Activated CD8-positive, alpha-beta T cell treated with anti-CD3 and anti-CD28 coated beads, Interleukin-2, amount 10 ng/mL, durations not matched to agents 7 days and 5 days (primary cell): ENCODE measurements around the gene FRMD5. TPM values are rescaled to one million over a fixed set of nuclear protein-coding genes. Genes with fewer than 3 reads are reported as not detected.
A peak's percentile ranks its signal among the peaks of the same experiment; 100 is the strongest.

Experiments
- ATAC-seq: fragments of 150-1000 bp; cut with Tn5 transposase; one replicate; pipeline ENCODE4 v1.10.0; 2021; ENCODE audit warnings: moderate library complexity
- CTCF ChIA-PET: fragments of 350-600 bp; sonication (Branson Sonifier 250); formaldehyde crosslinking; loops from one replicate; lab custom pipeline; 2021; ENCODE audit warnings: antibody characterized with exemption; lab: Charles Lee
- POLR2A ChIA-PET: fragments of 350-600 bp; sonication (Branson Sonifier 250); formaldehyde crosslinking; loops from one replicate; lab custom pipeline; 2021; ENCODE audit warnings: antibody characterized with exemption; lab: Charles Lee
- DNase-seq: peaks from one replicate; pipeline ENCODE4 v3.0.0-alpha.2; 2020
- H3K27ac Mint-ChIP-seq: one replicate; pipeline ENCODE4 v1.8.0; 2021; ENCODE audit warnings: mild to moderate bottlenecking, mixed read lengths
- H3K27me3 Mint-ChIP-seq: one replicate; pipeline ENCODE4 v1.8.0; 2021; ENCODE audit warnings: low read depth, mixed read lengths
- H3K36me3 Mint-ChIP-seq: one replicate; pipeline ENCODE4 v1.8.0; 2021; ENCODE audit warnings: low read depth, mixed read lengths
- H3K4me1 Mint-ChIP-seq: one replicate; pipeline ENCODE4 v1.8.0; 2021; ENCODE audit warnings: low read depth, mixed read lengths
- H3K4me3 Mint-ChIP-seq: one replicate; pipeline ENCODE4 v1.8.0; 2021; ENCODE audit warnings: mild to moderate bottlenecking, mixed read lengths
- H3K9me3 Mint-ChIP-seq: one replicate; pipeline ENCODE4 v1.8.0; 2022; ENCODE audit warnings: mixed read lengths; ENCODE audit not compliant: insufficient read depth
- total RNA-seq, 2 experiments: library from RNA; stranded (reverse); gene quantifications; one replicate each; pipeline ENCODE4 v1.2.3, GENCODE V29; 2021

The FRMD5 gene
- total RNA-seq, 2 experiments from 2014 or later: not detected

DNA sequence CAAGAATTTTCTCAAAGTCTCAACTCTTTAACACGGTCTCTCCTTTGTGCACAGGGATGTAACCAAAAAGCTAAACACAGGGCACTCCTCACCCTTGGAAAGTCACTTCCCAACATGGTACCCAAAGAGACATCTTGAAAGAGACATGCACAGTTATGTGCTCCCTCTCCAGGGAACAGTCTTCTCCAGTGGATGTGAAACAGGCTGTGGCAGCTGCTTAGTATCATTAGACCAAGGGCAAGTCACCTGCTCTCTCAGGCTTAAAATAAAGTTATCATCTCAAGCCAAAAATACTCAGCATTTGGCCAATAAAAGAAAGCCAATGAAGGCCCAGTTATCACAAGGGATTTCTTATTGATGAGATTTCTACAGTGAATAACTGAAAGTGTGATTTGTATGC is 239.9 kb downstream of the FRMD5 start:
- DNase-seq (no peak), ATAC-seq (no peak)
- H3K27ac Mint-ChIP-seq: no peak overlapping the region
- ChIA-PET POLR2A (no interaction called here), CTCF (interaction anchor here (1.0 kb wide), 1 partner anchor 111 kb away, joined by 3 read pairs; no protein-coding TSS in a partner anchor)
- H3K36me3 Mint-ChIP-seq: no peaks in the 10 kb centered on the region
- no peak overlapping the region for H3K4me3 Mint-ChIP-seq
- no peaks in the 10 kb centered on the region for H3K9me3 Mint-ChIP-seq
- H3K4me1 Mint-ChIP-seq: peaks cover 17% of the 10 kb centered on the region
- H3K27me3 Mint-ChIP-seq: peaks cover 21% of the 10 kb centered on the region

DNA sequence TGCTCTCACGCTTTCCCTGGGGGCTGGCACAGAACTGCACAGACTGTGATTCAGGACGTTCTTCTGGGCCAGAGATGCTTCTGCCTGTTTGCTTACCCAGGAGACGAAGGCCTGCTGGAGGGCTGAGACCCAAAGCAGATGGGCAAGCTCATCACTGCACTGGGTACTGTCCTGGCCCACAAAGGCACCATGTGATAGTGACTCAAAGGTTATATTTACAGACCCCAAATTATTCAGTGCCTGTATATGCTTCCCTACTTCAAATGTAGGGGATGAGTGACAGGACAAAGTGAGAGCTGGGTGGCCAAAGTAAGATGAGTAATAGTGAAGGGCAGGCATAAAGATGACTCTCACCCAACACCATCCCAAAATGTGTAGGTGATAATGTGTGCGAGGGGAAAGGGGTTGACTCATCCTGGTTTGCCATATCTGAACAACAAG is 240.9 kb downstream of the FRMD5 start:
- DNase-seq (no peak), ATAC-seq (no peak)
- Mint-ChIP-seq H3K27me3 (peaks cover 18% of the 10 kb centered on the region), H3K36me3 (no peaks in the 10 kb centered on the region), H3K4me3 (no peak overlapping the region), H3K4me1 (peaks cover 19% of the 10 kb centered on the region), H3K9me3 (no peaks in the 10 kb centered on the region), H3K27ac (no peak overlapping the region)
- ChIA-PET POLR2A (no interaction called here), CTCF (interaction anchor here (1.0 kb wide), 1 partner anchor 112 kb away, joined by 3 read pairs; no protein-coding TSS in a partner anchor)

GRCh38 chr15:43953402-43953801 is 241.7 kb downstream of the FRMD5 start:
- ChIA-PET POLR2A (no interaction called here), CTCF (no interaction called here)
- ATAC-seq (peak; percentile 47), DNase-seq (no peak)
- Mint-ChIP-seq H3K4me1 (peaks cover 27% of the 10 kb centered on the region), H3K36me3 (no peaks in the 10 kb centered on the region), H3K9me3 (no peaks in the 10 kb centered on the region), H3K27me3 (peaks cover 15% of the 10 kb centered on the region), H3K27ac (no peak overlapping the region), H3K4me3 (no peak overlapping the region)

DNA sequence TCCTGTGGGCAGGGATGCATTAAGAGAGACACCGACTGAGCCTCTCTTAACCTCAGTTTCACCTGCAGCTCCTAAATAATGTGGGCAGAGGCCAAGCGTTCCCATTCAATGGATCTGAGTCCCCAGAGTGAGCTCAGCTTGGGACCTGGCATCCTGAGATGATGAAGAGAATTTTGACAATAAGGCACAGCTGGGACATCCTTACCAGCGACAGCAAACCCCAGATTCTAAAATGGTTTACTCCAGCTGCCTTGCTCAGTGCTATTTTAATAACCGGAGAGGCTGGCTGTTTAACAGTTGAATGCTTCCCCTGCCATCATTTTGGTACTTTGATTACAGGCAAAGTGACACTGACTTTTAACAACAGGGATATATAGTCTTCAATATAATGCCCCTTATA is 244.5 kb downstream of the FRMD5 start:
- Mint-ChIP-seq H3K27me3 (peaks cover 19% of the 10 kb centered on the region), H3K36me3 (no peaks in the 10 kb centered on the region), H3K9me3 (no peaks in the 10 kb centered on the region), H3K27ac (no peak overlapping the region), H3K4me1 (peaks cover 30% of the 10 kb centered on the region), H3K4me3 (no peak overlapping the region)
- CTCF ChIA-PET: no interaction called here
- DNase-seq (no peak), ATAC-seq (no peak)
- POLR2A ChIA-PET: no interaction called here

DNA sequence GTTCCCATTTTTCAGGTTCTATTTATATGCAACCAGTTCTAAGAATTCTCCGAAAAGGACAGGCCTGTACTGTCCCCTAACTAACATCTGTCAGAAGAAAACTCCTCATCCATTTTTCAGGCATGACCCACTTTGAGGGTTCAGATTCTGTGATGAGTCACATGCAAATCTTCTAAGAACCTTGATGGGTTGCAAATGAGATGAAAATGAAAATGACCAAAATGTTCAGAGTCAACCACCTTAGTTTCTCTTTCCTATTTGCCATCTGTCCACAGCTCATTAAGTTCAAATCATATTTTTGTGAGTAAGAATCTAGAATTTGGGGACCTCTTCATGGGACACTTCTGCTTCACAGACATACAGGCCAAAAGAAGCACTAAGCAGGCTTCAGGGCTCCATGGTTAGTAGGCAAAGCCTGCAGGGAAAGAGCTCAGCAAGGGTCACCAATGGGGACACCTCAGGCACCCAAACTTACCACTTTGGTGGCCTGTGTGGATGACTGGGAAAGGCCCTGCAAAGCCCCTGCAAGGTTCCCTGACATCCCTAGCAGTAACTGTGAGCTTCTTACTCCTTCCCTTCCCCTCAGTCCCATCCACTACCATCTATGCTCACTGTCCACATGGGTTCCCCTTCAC is 246.3 kb downstream of the FRMD5 start:
- no peak overlapping the region for H3K4me3 Mint-ChIP-seq
- H3K9me3 Mint-ChIP-seq: no peaks in the 10 kb centered on the region
- H3K4me1 Mint-ChIP-seq: peaks cover 24% of the 10 kb centered on the region
- POLR2A ChIA-PET: no interaction called here
- no peak for DNase-seq
- no peak for ATAC-seq
- CTCF ChIA-PET: interaction anchor here (1.2 kb wide), 1 partner anchor 117 kb away, joined by 4 read pairs; no protein-coding TSS in a partner anchor
- peaks cover 15% of the 10 kb centered on the region for H3K27me3 Mint-ChIP-seq
- no peak overlapping the region for H3K27ac Mint-ChIP-seq
- H3K36me3 Mint-ChIP-seq: no peaks in the 10 kb centered on the region

DNA sequence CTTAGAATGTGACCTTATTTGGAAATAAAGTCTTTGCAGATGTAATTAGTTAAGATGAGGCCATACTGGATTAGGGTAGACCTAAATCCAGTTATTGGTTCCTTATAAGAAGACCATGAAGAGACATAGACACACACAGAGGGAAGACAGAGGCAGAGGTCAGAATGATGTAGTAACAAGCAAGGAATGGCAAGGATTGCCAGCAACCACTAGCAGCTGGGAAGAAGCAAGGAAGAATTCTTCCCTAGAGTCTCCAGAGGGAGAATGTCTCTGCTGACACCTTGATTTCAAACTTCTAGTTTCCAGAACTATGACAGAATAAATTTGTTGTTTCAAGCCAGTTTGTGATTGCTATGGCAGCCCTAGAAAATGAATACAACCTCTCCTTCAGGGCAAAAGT is 251.6 kb downstream of the FRMD5 start:
- Mint-ChIP-seq H3K4me1 (peaks cover 3% of the 10 kb centered on the region), H3K27me3 (peaks cover 20% of the 10 kb centered on the region), H3K27ac (no peak overlapping the region), H3K4me3 (no peak overlapping the region), H3K36me3 (no peaks in the 10 kb centered on the region), H3K9me3 (no peaks in the 10 kb centered on the region)
- ChIA-PET CTCF (no interaction called here), POLR2A (no interaction called here)
- no peak for ATAC-seq
- no peak for DNase-seq

GRCh38 chr15:43942194-43942593 is 252.9 kb downstream of the FRMD5 start:
- DNase-seq (no peak), ATAC-seq (no peak)
- no peaks in the 10 kb centered on the region for H3K4me1 Mint-ChIP-seq
- no peak overlapping the region for H3K27ac Mint-ChIP-seq
- ChIA-PET POLR2A (no interaction called here), CTCF (interaction anchor here (1.0 to 2.2 kb wide), 2 partner anchors 38 to 124 kb away, joined by 4 to 11 read pairs; no protein-coding TSS in a partner anchor)
- no peaks in the 10 kb centered on the region for H3K36me3 Mint-ChIP-seq
- no peak overlapping the region for H3K4me3 Mint-ChIP-seq
- no peaks in the 10 kb centered on the region for H3K9me3 Mint-ChIP-seq
- peaks cover 19% of the 10 kb centered on the region for H3K27me3 Mint-ChIP-seq

DNA sequence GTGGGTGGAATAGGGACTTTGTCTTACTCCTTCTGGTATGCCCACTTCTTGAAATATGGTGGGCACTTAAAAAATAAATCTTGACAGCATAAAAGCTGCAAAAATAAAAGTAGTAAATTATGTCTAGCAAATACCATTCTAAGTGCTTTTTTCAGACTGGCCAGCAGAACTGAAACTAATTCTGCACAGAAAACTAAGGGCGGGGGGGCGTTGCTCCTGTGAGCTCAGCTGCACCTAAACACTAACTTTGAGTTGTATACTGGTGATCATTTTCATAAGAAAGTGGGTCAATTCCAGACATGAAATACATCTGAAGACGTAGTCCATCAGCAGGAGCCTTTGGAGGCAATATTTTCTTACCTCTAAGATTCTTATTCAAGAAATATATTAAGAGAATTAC is 253.5 kb downstream of the FRMD5 start:
- Mint-ChIP-seq H3K9me3 (no peaks in the 10 kb centered on the region), H3K4me1 (no peaks in the 10 kb centered on the region), H3K27me3 (peaks cover 17% of the 10 kb centered on the region), H3K27ac (no peak overlapping the region), H3K4me3 (no peak overlapping the region), H3K36me3 (no peaks in the 10 kb centered on the region)
- ChIA-PET POLR2A (no interaction called here), CTCF (interaction anchor here (1.0 to 2.2 kb wide), 2 partner anchors 37 to 125 kb away, joined by 4 to 11 read pairs; no protein-coding TSS in a partner anchor)
- ATAC-seq (no peak), DNase-seq (no peak)

DNA sequence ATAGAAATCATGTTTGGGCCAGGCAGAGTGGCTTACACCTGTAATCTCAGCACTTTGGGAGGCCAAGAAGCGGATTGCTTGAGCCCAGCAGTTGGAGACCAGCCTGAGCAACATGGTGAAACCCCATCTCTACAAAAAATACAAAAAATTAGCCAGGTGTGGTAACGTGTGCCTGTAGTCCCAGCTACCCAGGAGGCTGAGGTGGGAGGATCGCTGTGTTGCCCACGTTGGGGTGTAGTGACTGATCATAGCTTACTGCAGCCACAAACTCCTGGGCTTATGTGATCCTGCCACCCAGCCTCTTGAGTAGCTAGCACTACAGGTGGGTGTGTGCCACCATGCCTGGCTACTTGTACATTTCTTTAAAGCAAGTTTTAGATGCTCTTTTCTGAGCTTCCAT is 254.0 kb downstream of the FRMD5 start:
- no peaks in the 10 kb centered on the region for H3K4me1 Mint-ChIP-seq
- DNase-seq (no peak), ATAC-seq (no peak)
- H3K27me3 Mint-ChIP-seq: peaks cover 15% of the 10 kb centered on the region
- POLR2A ChIA-PET: no interaction called here
- CTCF ChIA-PET: interaction anchor here (1.0 to 2.2 kb wide), 2 partner anchors 37 to 125 kb away, joined by 4 to 11 read pairs; no protein-coding TSS in a partner anchor
- H3K4me3 Mint-ChIP-seq: no peak overlapping the region
- H3K9me3 Mint-ChIP-seq: no peaks in the 10 kb centered on the region
- no peak overlapping the region for H3K27ac Mint-ChIP-seq
- no peaks in the 10 kb centered on the region for H3K36me3 Mint-ChIP-seq

GRCh38 chr15:43939070-43939469 is 256.0 kb downstream of the FRMD5 start:
- no peaks in the 10 kb centered on the region for H3K4me1 Mint-ChIP-seq

DNA sequence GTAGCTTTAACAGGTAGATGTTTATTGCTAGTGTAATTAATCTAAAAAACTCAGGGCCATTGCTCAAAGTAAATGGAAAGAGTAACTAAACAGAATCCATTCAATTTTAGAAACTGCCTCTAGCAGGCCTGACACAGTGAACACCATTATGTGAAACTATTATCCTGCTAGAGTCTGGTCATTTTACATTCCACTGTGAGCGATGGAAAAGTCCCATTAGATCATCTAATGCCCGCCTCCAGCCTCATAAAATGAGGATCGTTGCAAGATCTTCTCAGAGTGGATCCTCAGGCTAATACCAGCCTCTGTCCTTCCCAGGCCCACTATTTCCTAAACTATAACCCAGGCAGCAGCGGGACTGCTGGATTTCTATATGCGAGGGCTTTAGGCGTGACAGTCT is 260.6 kb downstream of the FRMD5 start:
- CTCF ChIA-PET: no interaction called here
- no peak overlapping the region for H3K4me3 Mint-ChIP-seq
- no peaks in the 10 kb centered on the region for H3K36me3 Mint-ChIP-seq
- ATAC-seq: no peak
- no peak for DNase-seq
- POLR2A ChIA-PET: no interaction called here
- no peaks in the 10 kb centered on the region for H3K4me1 Mint-ChIP-seq
- H3K27me3 Mint-ChIP-seq: peaks cover 19% of the 10 kb centered on the region
- no peaks in the 10 kb centered on the region for H3K9me3 Mint-ChIP-seq
- no peak overlapping the region for H3K27ac Mint-ChIP-seq

More at GRCh38 chr15:43939070-43939469, 256.0 kb downstream of the FRMD5 start:
- peak; percentile 33 for DNase-seq
- H3K27me3 Mint-ChIP-seq: peaks cover 17% of the 10 kb centered on the region
- H3K9me3 Mint-ChIP-seq: no peaks in the 10 kb centered on the region
- ATAC-seq: no peak
- CTCF ChIA-PET: interaction anchor here (0.9 to 1.6 kb wide), 2 partner anchors 36 to 127 kb away, joined by 3 to 4 read pairs; no protein-coding TSS in a partner anchor
- H3K27ac Mint-ChIP-seq: no peak overlapping the region
- no peak overlapping the region for H3K4me3 Mint-ChIP-seq
- H3K36me3 Mint-ChIP-seq: no peaks in the 10 kb centered on the region
- POLR2A ChIA-PET: no interaction called here

- no peak overlapping the region for H3K4me3 Mint-ChIP-seq
- POLR2A ChIA-PET: no interaction called here
- no peaks in the 10 kb centered on the region for H3K4me1 Mint-ChIP-seq
- peaks cover 25% of the 10 kb centered on the region for H3K27me3 Mint-ChIP-seq
- no peaks in the 10 kb centered on the region for H3K9me3 Mint-ChIP-seq
- ATAC-seq (no peak), DNase-seq (no peak)
- CTCF ChIA-PET: interaction anchor here (0.7 kb wide), 1 partner anchor 133 kb away, joined by 3 read pairs; no protein-coding TSS in a partner anchor
- H3K27ac Mint-ChIP-seq: no peak overlapping the region
- no peaks in the 10 kb centered on the region for H3K36me3 Mint-ChIP-seq
Observed at GRCh38 chr15:43932907-43933306, 262.2 kb downstream of the FRMD5 start.
